Adrenal gland (tissue), 19 donors: ENCODE measurements around the gene OR11H1. TPM values are rescaled to one million over a fixed set of nuclear protein-coding genes. Genes with fewer than 3 reads are reported as not detected.
"Not testable (repeated sequence)": the region's sequence is repeated elsewhere in the genome, so short reads cannot be mapped to it uniquely, and the experiment has no call there.

Source experiments
- DNase-seq, 7 donors: peaks; one replicate each; pipeline ENCODE4 v3.0.0-alpha.2; 2019 to 2020
- H3K27ac ChIP-seq, 5 donors: fragments of 200-600 bp; sonication (generic) in 4 of 5; 1 replicate in 3 of 5; 2 replicates in 2 of 5; pipeline versions ENCODE4 v1.5.1 to v1.8.0; 2016 to 2020; ENCODE audit warnings: mild to moderate bottlenecking in 1 of 5
- H3K27me3 ChIP-seq: fragments of 200-600 bp; 2 replicates; pipeline ENCODE4 v1.8.0; 2021
- H3K36me3 ChIP-seq, 2 donors: fragments of 200-600 bp; replicated peaks in 1 of 2; 1 replicate in 1 of 2; 2 replicates in 1 of 2; pipeline versions ENCODE4 v1.5.1 to v1.8.0; 2018 to 2022
- H3K4me1 ChIP-seq, 2 donors: fragments of 200-600 bp; replicated peaks in 1 of 2; 1 replicate in 1 of 2; 2 replicates in 1 of 2; pipeline versions ENCODE4 v1.5.1 to v1.8.0; 2018 to 2021
- H3K4me3 ChIP-seq, 4 donors: fragments of 200-600 bp; sonication (generic) in 3 of 4; one replicate each; pipeline ENCODE4 v1.5.1; 2016 to 2018
- H3K9me3 ChIP-seq, 3 donors: fragments of 200-600 bp; sonication (generic) in 1 of 3; replicated peaks in 1 of 3; 1 replicate in 2 of 3; 2 replicates in 1 of 3; pipeline versions ENCODE4 v1.5.1 to v1.8.0; 2016 to 2021
- WGBS, 4 donors: extraction: QIAGEN DNeasy Blood & Tissue Kit in 2 of 4; methylation state at CpG; one replicate each; pipeline versions ENCODE4 v1.1.5 to v1.1.7; 2013 to 2017; 5-methylcytosine and 5-hydroxymethylcytosine counted together
- intact Hi-C, 2 donors: fragments of 100-400 bp; cut with DNase I; formaldehyde crosslinking; loops; one replicate each; pipeline versions ENCODE4 v1.14.1 to v1.15.0; 2022 to 2023
- long read RNA-seq, 10 donors: library from polyadenylated mRNA in 3 of 10; unstranded in 2 of 10; stranded (forward) in 1 of 10; transcript quantifications; one replicate each; pipeline ENCODE4 v2.0.0 and lab custom pipeline, GENCODE V29; 2021 to 2026
- polyA plus RNA-seq, 3 donors: library from polyadenylated mRNA; stranded (reverse); fragments of 200-250 nt in 2 of 3; fragments of 350-450 nt in 1 of 3; fragmentation: Illumina TruSeq in 1 of 3; extraction: RNeasy Lipid Tissue Mini Kit (QIAGEN cat#74804) in 1 of 3; gene quantifications; one replicate each; pipeline ENCODE4 v1.2.3, GENCODE V29; 2013 to 2014
- total RNA-seq, 9 donors: library from RNA; depleted of rRNA in 4 of 9; stranded (reverse); fragments of >200 nt in 4 of 9; fragments of 120-200 nt in 1 of 9; fragmentation: NEBNext Ultra II Directional in 1 of 9; extraction: Animal tissue kit (Norgen Biotek cat#: 25700) in 1 of 9; gene quantifications; one replicate each; pipeline versions ENCODE4 v1.1.0 to v1.2.4, GENCODE V29; 2013 to 2023
- donor health status: healthy with polysubstance abuse.
- donor health status: Bipolar disorder and iron deficiency.
- donor health status: DM: yes; HTN: yes; CAD: no.
- donor health status: DM: no; HTN: no; CAD: no.
- donor health status: DM: no; HTN: no; CAD: no.
- donor health status: DM: yes; HTN: yes; CAD: no.

The OR11H1 gene, protein sequence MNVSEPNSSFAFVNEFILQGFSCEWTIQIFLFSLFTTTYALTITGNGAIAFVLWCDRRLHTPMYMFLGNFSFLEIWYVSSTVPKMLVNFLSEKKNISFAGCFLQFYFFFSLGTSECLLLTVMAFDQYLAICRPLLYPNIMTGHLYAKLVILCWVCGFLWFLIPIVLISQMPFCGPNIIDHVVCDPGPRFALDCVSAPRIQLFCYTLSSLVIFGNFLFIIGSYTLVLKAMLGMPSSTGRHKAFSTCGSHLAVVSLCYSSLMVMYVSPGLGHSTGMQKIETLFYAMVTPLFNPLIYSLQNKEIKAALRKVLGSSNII
- total RNA-seq (not detected), polyA plus RNA-seq (not detected)
- long read RNA-seq, donor 1: 0 reads
- long read RNA-seq, donor 2: 0 reads
- long read RNA-seq, donor 3: 0 reads
- long read RNA-seq, donor 4: 0 reads
- long read RNA-seq, donor 5: 0 reads
- long read RNA-seq, donor 6: 0 reads
- long read RNA-seq, donor 7: 0 reads
- long read RNA-seq, donor 8: 0 reads
- long read RNA-seq, donor 9: 0 reads
- long read RNA-seq, donor 10: 0 reads

DNA sequence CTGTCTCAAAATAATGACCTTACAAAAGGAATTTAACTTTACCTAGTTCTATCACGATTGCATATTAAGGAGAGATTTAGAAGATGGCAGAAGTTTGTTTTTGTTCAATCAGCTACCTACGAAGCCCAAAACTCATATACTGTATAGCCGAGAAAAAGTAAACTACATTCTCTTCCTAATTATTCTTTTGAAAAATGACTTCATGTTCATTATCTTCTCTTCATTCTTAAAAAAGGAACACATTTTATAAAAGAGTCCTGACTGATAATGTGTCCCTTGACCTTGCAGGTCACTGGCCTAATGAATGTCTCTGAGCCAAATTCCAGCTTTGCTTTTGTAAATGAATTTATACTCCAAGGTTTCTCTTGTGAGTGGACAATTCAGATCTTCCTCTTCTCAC is at the start of gene OR11H1:
OR11H1 (plus strand) TSS at position 301 of the 400 bp plus-strand sequence; CDS start at position 301, 0 bp downstream.
- H3K27me3 ChIP-seq, H3K36me3 ChIP-seq, H3K27ac ChIP-seq, H3K4me3 ChIP-seq, H3K4me1 ChIP-seq, H3K9me3 ChIP-seq, intact Hi-C loops, DNase-seq: not testable (repeated sequence)
- no CpG with 5 or more reads among the region's 3 CpGs for WGBS, 4 donors

DNA sequence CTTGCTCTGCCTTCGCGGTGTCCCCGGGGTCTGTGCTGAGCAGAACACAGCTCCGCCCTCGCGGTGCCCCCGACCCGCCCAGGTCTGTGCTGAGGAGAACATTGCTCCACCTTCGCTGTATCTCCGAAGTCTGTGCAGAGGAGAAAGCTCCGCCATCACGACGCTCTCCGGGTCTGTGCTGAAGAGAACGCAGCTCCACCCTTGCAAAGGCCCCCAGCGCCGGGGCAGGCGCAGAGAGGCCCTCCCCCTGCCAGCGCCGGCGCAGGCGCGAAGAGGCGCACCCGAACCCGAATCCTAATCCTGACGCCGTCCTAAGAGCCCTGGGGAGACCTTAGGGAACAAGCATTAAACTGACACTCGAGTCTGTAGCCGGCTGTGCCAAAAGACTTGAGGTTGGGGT is 18.0 kb upstream of the OR11H1 start:
- 66% methylated on average over 17 to 21 of the region's 30 CpGs; no CpG with 5 or more reads in 2 of the 4 donors for WGBS, 4 donors
- H3K4me3 ChIP-seq, DNase-seq, H3K27me3 ChIP-seq, H3K9me3 ChIP-seq, H3K36me3 ChIP-seq, H3K4me1 ChIP-seq, intact Hi-C loops, H3K27ac ChIP-seq: not testable (repeated sequence)

DNA sequence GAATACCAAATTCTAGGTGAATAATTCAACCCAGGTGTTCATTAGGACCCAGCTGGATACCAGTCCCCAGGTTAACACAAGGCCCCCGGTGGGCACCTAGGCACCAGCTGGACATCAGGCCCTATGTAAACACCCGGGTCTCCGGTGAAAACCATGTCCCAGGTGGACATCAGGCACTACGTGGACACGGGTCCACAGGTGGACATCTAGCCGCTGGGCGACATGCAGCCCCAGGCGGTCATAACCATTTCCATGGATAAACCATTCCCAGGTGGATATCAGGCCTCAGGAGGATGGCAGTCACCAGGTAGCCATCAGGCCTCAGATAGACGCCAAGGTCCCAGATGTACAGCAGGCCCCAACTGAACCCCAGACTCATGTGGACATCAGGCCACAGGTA is 12.1 kb upstream of the OR11H1 start:
- H3K9me3 ChIP-seq, H3K4me3 ChIP-seq, intact Hi-C loops, H3K27me3 ChIP-seq, H3K27ac ChIP-seq, H3K4me1 ChIP-seq, H3K36me3 ChIP-seq: not testable (repeated sequence)
- WGBS, 4 donors: 83 to 90% (median 86%) methylated on average over 2 to 9 of the region's 9 CpGs; no CpG with 5 or more reads in 1 of the 4 donors
- peak in 3 of 7 donors; percentile 13 to 42 (median 14) for DNase-seq

DNA sequence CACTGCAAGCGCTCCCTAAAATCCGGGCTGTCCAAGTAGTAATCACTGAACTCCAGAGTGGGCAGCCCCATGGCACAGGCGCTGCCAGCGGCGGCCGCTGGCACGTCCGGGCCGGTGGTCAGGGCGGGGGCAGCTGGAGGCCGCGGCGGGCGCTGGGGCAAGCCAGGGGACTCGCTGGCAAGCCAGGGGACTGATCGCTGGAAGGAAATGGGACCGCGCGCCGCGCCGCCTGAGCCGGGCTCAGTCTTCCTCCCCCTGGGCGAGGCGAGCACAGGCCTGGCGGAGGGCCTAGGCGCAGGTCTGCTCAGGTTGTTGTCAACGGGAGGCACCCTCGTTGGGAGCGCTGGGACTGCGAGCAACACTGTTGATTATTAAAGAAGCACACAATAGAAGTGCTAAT is 25.8 kb downstream of the OR11H1 start:
- peak in 1 of 7 donors; percentile 5 for DNase-seq
- H3K27me3 ChIP-seq, H3K4me1 ChIP-seq, intact Hi-C loops, H3K27ac ChIP-seq, H3K4me3 ChIP-seq, H3K36me3 ChIP-seq, H3K9me3 ChIP-seq: not testable (repeated sequence)
- WGBS, 4 donors: 57 to 68% (median 58%) methylated on average over 14 to 16 of the region's 31 CpGs; no CpG with 5 or more reads in 1 of the 4 donors

DNA sequence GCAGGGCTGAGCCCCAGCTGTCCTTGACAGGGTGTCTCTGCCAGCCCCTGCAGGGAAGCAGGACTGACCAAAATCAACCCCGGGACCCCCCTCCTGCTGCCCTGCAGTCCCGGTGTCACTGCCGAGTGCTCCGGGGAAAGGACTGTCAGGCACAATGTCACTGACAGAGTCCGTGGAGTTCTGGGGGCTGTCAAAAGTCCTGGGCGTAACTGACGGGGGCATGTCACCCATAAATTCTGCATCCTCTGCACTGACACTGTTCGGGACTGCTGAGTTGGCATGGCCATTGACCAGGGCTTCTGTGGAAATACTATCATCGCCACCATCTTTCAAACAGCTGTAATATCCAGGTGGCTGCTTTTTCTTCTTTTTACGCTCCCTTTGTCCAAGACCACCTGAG is 35.5 kb downstream of the OR11H1 start:
- 74 to 87% (median 81%) methylated on average over 4 to 7 of the region's 10 CpGs for whole genome bisulfite sequencing, 4 donors
- H3K4me1 ChIP-seq, H3K36me3 ChIP-seq, H3K4me3 ChIP-seq, intact Hi-C loops, DNase-seq, H3K9me3 ChIP-seq, H3K27me3 ChIP-seq, H3K27ac ChIP-seq: not testable (repeated sequence)

DNA sequence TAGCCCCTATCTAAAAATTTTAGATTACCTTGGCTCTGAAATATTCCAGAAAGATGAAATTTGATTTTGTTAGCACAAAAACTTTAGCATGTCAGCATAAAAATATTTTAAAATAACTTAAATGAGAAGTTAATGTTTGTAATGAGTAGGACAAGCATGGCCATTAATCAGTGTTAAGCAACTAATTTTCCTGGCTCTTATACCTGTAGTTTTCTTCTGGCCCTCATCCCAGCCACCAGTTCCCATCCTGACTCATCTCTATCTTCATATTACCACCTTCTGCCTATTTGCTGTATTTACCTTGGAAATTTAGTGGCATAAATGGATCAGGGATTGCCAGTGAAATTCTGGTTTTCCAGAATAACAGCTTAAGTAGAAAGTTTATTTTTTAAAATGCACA is 37.1 kb downstream of the OR11H1 start:
- intact Hi-C loops, H3K4me3 ChIP-seq, H3K9me3 ChIP-seq, H3K36me3 ChIP-seq, H3K27ac ChIP-seq, H3K27me3 ChIP-seq, H3K4me1 ChIP-seq, DNase-seq: not testable (repeated sequence)

Other genes with a start within 250 kb of the OR11H1 start
- not detected for gene POTEH, start 161.8 kb downstream of the OR11H1 start, total RNA-seq
- gene POTEH, start 161.8 kb downstream of the OR11H1 start, polyA plus RNA-seq: not detected